Keratinocyte (primary cell): ENCODE results near the gene SLC22A3.

Source experiments
- EZH2 ChIP-seq: IDR thresholded peaks from one replicate; pipeline ENCODE4 v1.6.1; 2012; ENCODE audit warnings: inconsistent platforms, mild to moderate bottlenecking, low read length, moderate library complexity
- TF ChIP-seq, protein P1 (sequence below), 3 experiments: IDR thresholded peaks in 1 of 3; conservative IDR thresholded peaks in 1 of 3; optimal IDR thresholded peaks in 1 of 3; 2 replicates in 2 of 3; 3 replicates in 1 of 3; pipeline versions ENCODE3 to v1.5.1; 2011; ENCODE audit warnings: low read length in 3 of 3, mild to moderate bottlenecking in 3 of 3, moderate library complexity in 2 of 3, control low read depth in 1 of 3, inconsistent platforms in 1 of 3; ENCODE audit not compliant: insufficient read depth in 2 of 3; ENCODE audit errors: extremely low read depth in 1 of 3

GRCh38 chr6:160344271-160344670 lies 3.9 kb upstream of the SLC22A3 start:
- TF ChIP-seq, protein P1, sequence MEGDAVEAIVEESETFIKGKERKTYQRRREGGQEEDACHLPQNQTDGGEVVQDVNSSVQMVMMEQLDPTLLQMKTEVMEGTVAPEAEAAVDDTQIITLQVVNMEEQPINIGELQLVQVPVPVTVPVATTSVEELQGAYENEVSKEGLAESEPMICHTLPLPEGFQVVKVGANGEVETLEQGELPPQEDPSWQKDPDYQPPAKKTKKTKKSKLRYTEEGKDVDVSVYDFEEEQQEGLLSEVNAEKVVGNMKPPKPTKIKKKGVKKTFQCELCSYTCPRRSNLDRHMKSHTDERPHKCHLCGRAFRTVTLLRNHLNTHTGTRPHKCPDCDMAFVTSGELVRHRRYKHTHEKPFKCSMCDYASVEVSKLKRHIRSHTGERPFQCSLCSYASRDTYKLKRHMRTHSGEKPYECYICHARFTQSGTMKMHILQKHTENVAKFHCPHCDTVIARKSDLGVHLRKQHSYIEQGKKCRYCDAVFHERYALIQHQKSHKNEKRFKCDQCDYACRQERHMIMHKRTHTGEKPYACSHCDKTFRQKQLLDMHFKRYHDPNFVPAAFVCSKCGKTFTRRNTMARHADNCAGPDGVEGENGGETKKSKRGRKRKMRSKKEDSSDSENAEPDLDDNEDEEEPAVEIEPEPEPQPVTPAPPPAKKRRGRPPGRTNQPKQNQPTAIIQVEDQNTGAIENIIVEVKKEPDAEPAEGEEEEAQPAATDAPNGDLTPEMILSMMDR (optimal IDR thresholded peaks at IDR 0.05 in 1 of 3, IDR thresholded peaks at IDR 0.05 in 1 of 3, conservative IDR thresholded peaks at IDR 0.05 in 1 of 3; ENCODE audit: extremely low read depth in 1 of 3, insufficient read depth in 2 of 3, low read length in 3 of 3) = no peak
- TF ChIP-seq EZH2 = no peak
